Spleen (tissue), 11 donors: Measurements from ENCODE around the gene AFAP1L2. TPM values are rescaled to one million over a fixed set of nuclear protein-coding genes. Genes with fewer than 3 reads are reported as not detected.
A peak's percentile ranks its signal among the peaks of the same experiment; 100 is the strongest.

Experiments used
- DNase-seq: peaks from one replicate; pipeline ENCODE4 v3.0.0-alpha.2; 2020
- H3K27ac ChIP-seq, 8 donors: fragments of 200-600 bp; sonication (generic) in 7 of 8; 1 replicate in 4 of 8; 2 replicates in 4 of 8; pipeline versions ENCODE4 v1.5.0 to v1.8.0; 2016 to 2021; ENCODE audit warnings: inconsistent platforms in 4 of 8, mild to moderate bottlenecking in 4 of 8, moderate library complexity in 1 of 8
- H3K27me3 ChIP-seq, 7 donors: fragments of 200-600 bp; sonication (generic) in 6 of 7; replicated peaks in 1 of 7; 1 replicate in 4 of 7; 2 replicates in 3 of 7; pipeline versions ENCODE4 v1.5.0 to v1.8.0; 2016 to 2021; ENCODE audit warnings: inconsistent platforms in 3 of 7, mild to moderate bottlenecking in 1 of 7
- H3K36me3 ChIP-seq, 6 donors: fragments of 200-600 bp; sonication (generic) in 5 of 6; 1 replicate in 4 of 6; 2 replicates in 2 of 6; pipeline versions ENCODE4 v1.5.0 to v1.8.0; 2016 to 2021; ENCODE audit warnings: inconsistent platforms in 2 of 6
- H3K4me1 ChIP-seq, 6 donors: fragments of 200-600 bp; sonication (generic) in 5 of 6; 1 replicate in 3 of 6; 2 replicates in 3 of 6; pipeline versions ENCODE4 v1.5.0 to v1.8.0; 2016 to 2021; ENCODE audit warnings: inconsistent platforms in 3 of 6
- H3K4me3 ChIP-seq, 8 donors: fragments of 200-600 bp; sonication (generic) in 7 of 8; 1 replicate in 4 of 8; 2 replicates in 4 of 8; pipeline versions ENCODE4 v1.5.0 to v1.8.0; 2016 to 2021; ENCODE audit warnings: inconsistent platforms in 4 of 8, mild to moderate bottlenecking in 4 of 8, moderate library complexity in 2 of 8
- H3K9me3 ChIP-seq, 8 donors: fragments of 200-600 bp; sonication (generic) in 7 of 8; 1 replicate in 4 of 8; 2 replicates in 4 of 8; pipeline versions ENCODE4 v1.5.0 to v1.8.0; 2016 to 2021; ENCODE audit warnings: inconsistent platforms in 4 of 8
- CTCF ChIP-seq, 11 experiments: fragments of 200-600 bp in 7 of 11; fragments of 450-650 bp in 4 of 11; sonication (generic) in 4 of 11; IDR thresholded peaks in 8 of 11; conservative IDR thresholded peaks in 3 of 11; 1 replicate in 7 of 11; 2 replicates in 4 of 11; pipeline versions ENCODE4 v1.4.0 to v1.8.0; 2016 to 2021; ENCODE audit warnings: antibody characterized with exemption in 11 of 11, inconsistent platforms in 4 of 11, mild to moderate bottlenecking in 1 of 11
- POLR2A ChIP-seq, 3 donors: fragments of 450-650 bp; IDR thresholded peaks; one replicate each; pipeline ENCODE4 v1.5.1; 2017; ENCODE audit warnings: antibody characterized with exemption in 3 of 3, mild to moderate bottlenecking in 1 of 3
- POLR2AphosphoS5 ChIP-seq, 3 donors: sonication (generic); formaldehyde crosslinking; IDR thresholded peaks; one replicate each; pipeline ENCODE4 v1.5.1; 2017; ENCODE audit warnings: antibody characterized with exemption in 3 of 3
- WGBS, 5 donors: extraction: QIAGEN DNeasy Blood & Tissue Kit in 3 of 5; methylation state at CpG; one replicate each; pipeline versions ENCODE4 v1.1.5 to v1.1.7; 2013 to 2018; 5-methylcytosine and 5-hydroxymethylcytosine counted together
- intact Hi-C: fragments of 100-400 bp; cut with DNase I; formaldehyde crosslinking; loops from one replicate; pipeline ENCODE4 v1.15.0; 2023; ENCODE audit warnings: low total_unique reads
- polyA plus RNA-seq, 3 donors: library from polyadenylated mRNA; stranded (reverse); fragments of 200-250 nt; gene quantifications; one replicate each; pipeline ENCODE4 v1.2.1, GENCODE V29; 2013
- total RNA-seq, 7 donors: library from RNA; depleted of rRNA in 3 of 7; stranded (reverse); fragments of >200 nt in 3 of 7; fragmentation: NEBNext Ultra II Directional in 4 of 7; extraction: Animal tissue kit (Norgen Biotek cat#: 25700) in 4 of 7; gene quantifications; one replicate each; pipeline versions ENCODE4 v1.1.0 to v1.2.1, GENCODE V29; 2016 to 2021
- donor health status: healthy with polysubstance abuse.
- donor health status: DM: no; HTN: no; CAD: no; lungs with moderate emphysema.
- donor health status: DM: no; HTN: no; CAD: no.
- donor health status: Bipolar disorder and iron deficiency.
- donor health status: healthy.
- donor health status: DM: no; HTN: no; CAD: no.
- donor health status: DM: yes; HTN: yes; CAD: no.

Gene AFAP1L2
- total and polyA plus RNA-seq, 10 donors = 18.3 to 273 (median 180) TPM

GRCh38 chr10:114281461-114281860, 122.8 kb downstream of the AFAP1L2 start:
- WGBS, 5 donors = 70 to 90% (median 78%) methylated on average over 4 to 5 of the region's 5 CpGs
- no peak for TF ChIP-seq CTCF (IDR thresholded peaks at IDR 0.05 in 8 of 11, conservative IDR thresholded peaks at IDR 0.05 in 3 of 11)
- no peak for TF ChIP-seq POLR2AphosphoS5 (IDR thresholded peaks at IDR 0.05)
- TF ChIP-seq POLR2A (IDR thresholded peaks at IDR 0.05) = no peak
- H3K27ac ChIP-seq = no peak overlapping the region
- intact Hi-C loops = no loop called here
- peak; percentile 62 for DNase-seq
- H3K27me3 ChIP-seq = peaks cover 0 to 13% (median 0%) of the 10 kb centered on the region in 7 donors
- H3K36me3 ChIP-seq = no peaks in the 10 kb centered on the region
- peaks cover 0 to 8% (median 4%) of the 10 kb centered on the region in 6 donors for H3K4me1 ChIP-seq
- no peak overlapping the region for H3K4me3 ChIP-seq
- no peaks in the 10 kb centered on the region for H3K9me3 ChIP-seq

- H3K36me3 ChIP-seq = no peaks in the 10 kb centered on the region
- no peaks in the 10 kb centered on the region for H3K9me3 ChIP-seq
- no peak overlapping the region for H3K4me3 ChIP-seq
- H3K27me3 ChIP-seq = peaks cover 0 to 13% (median 0%) of the 10 kb centered on the region in 7 donors
- TF ChIP-seq POLR2A (IDR thresholded peaks at IDR 0.05) (no peak), POLR2AphosphoS5 (IDR thresholded peaks at IDR 0.05) (peak; percentile 17 to 51 (median 20)), CTCF (IDR thresholded peaks at IDR 0.05 in 8 of 11, conservative IDR thresholded peaks at IDR 0.05 in 3 of 11) (no peak)
- H3K27ac ChIP-seq = no peak overlapping the region
- peak; percentile 32 for DNase-seq
- intact Hi-C loops = no loop called here
- 64 to 72% (median 69%) methylated on average over 7 of the region's 7 CpGs for WGBS, 5 donors
- peaks cover 0 to 3% (median 0%) of the 10 kb centered on the region in 6 donors for H3K4me1 ChIP-seq
Measured at GRCh38 chr10:114281006-114281405, 123.3 kb downstream of the AFAP1L2 start.

- intact Hi-C loops = no loop called here
- H3K4me1 ChIP-seq = no peaks in the 10 kb centered on the region
- H3K4me3 ChIP-seq = no peak overlapping the region
- no peaks in the 10 kb centered on the region for H3K36me3 ChIP-seq
- H3K9me3 ChIP-seq = no peaks in the 10 kb centered on the region
- DNase-seq = peak; percentile 51
- WGBS, 5 donors = 87 to 93% (median 88%) methylated on average over 8 of the region's 8 CpGs
- TF ChIP-seq POLR2AphosphoS5 (IDR thresholded peaks at IDR 0.05) = no peak
- no peak overlapping the region for H3K27ac ChIP-seq
- peaks cover 0 to 13% (median 0%) of the 10 kb centered on the region in 7 donors for H3K27me3 ChIP-seq
Measured at GRCh38 chr10:114279901-114280644, 124.2 kb downstream of the AFAP1L2 start.

GRCh38 chr10:114279289-114279688, 125.0 kb downstream of the AFAP1L2 start:
- Histone ChIP-seq H3K36me3 (no peaks in the 10 kb centered on the region), H3K27me3 (peaks cover 0 to 13% (median 0%) of the 10 kb centered on the region in 7 donors), H3K9me3 (no peaks in the 10 kb centered on the region), H3K27ac (no peak overlapping the region), H3K4me3 (no peak overlapping the region), H3K4me1 (no peaks in the 10 kb centered on the region)
- DNase-seq = no peak
- WGBS, 5 donors = 77 to 95% (median 85%) methylated on average over 4 of the region's 4 CpGs
- no peak for TF ChIP-seq CTCF (IDR thresholded peaks at IDR 0.05 in 8 of 11, conservative IDR thresholded peaks at IDR 0.05 in 3 of 11)
- no peak for TF ChIP-seq POLR2A (IDR thresholded peaks at IDR 0.05)
- no peak for TF ChIP-seq POLR2AphosphoS5 (IDR thresholded peaks at IDR 0.05)
- intact Hi-C loops = no loop called here
